Astrocyte (in vitro differentiated cells and primary cell): ENCODE measurements around the gene SERPINA5. TPM values are rescaled to one million over a fixed set of nuclear protein-coding genes. Genes with fewer than 3 reads are reported as not detected.

Source experiments
- DNase-seq: peaks from one replicate; pipeline ENCODE4 v3.0.0-alpha.2; 2010; ENCODE audit warnings: low read depth
- FAIRE-seq: peaks from 2 replicates; lab custom pipeline; 2011; peaks lifted over from hg19 to GRCh38; lab: Jason Lieb, UNC
- H2AFZ ChIP-seq: 2 replicates; pipeline ENCODE4 v1.6.0; 2012; ENCODE audit warnings: low read depth, low read length, inconsistent platforms
- H3K27ac ChIP-seq: 2 replicates; pipeline ENCODE4 v1.5.1; 2011; ENCODE audit warnings: low read depth, low read length, inconsistent platforms
- H3K27me3 ChIP-seq: 2 replicates; pipeline ENCODE4 v1.6.0; 2011; ENCODE audit warnings: low read length, inconsistent platforms; ENCODE audit not compliant: insufficient read depth
- H3K36me3 ChIP-seq: 2 replicates; pipeline ENCODE4 v1.5.1; 2011; ENCODE audit warnings: low read length, inconsistent platforms; ENCODE audit not compliant: insufficient read depth
- H3K4me1 ChIP-seq: 2 replicates; pipeline ENCODE4 v1.5.1; 2011; ENCODE audit warnings: low read length, inconsistent platforms; ENCODE audit not compliant: insufficient read depth
- H3K4me2 ChIP-seq: 2 replicates; pipeline ENCODE4 v1.6.0; 2012; ENCODE audit warnings: low read length, inconsistent platforms
- H3K4me3 ChIP-seq: 2 replicates; pipeline ENCODE4 v1.5.1; 2011; ENCODE audit warnings: low read depth, mild to moderate bottlenecking, low read length, inconsistent platforms; ENCODE audit not compliant: insufficient read depth
- H3K79me2 ChIP-seq: 2 replicates; pipeline ENCODE4 v1.6.0; 2012; ENCODE audit warnings: mild to moderate bottlenecking, low read length, inconsistent platforms; ENCODE audit not compliant: insufficient read depth
- H3K9ac ChIP-seq: 2 replicates; pipeline ENCODE4 v1.6.0; 2012; ENCODE audit warnings: mild to moderate bottlenecking, low read length, inconsistent platforms
- H3K9me3 ChIP-seq: 2 replicates; pipeline ENCODE4 v1.5.1; 2012; ENCODE audit warnings: low read depth, mild to moderate bottlenecking, low read length, inconsistent platforms; ENCODE audit not compliant: insufficient read depth
- H4K20me1 ChIP-seq: 2 replicates; pipeline ENCODE4 v1.6.0; 2012; ENCODE audit warnings: low read length, inconsistent platforms; ENCODE audit not compliant: insufficient read depth
- H3K27ac Mint-ChIP-seq: one replicate; pipeline ENCODE4 v1.8.0; 2021; ENCODE audit warnings: mild to moderate bottlenecking, mixed read lengths; ENCODE audit not compliant: unreplicated experiment
- H3K27me3 Mint-ChIP-seq: one replicate; pipeline ENCODE4 v1.8.0; 2021; ENCODE audit warnings: low read depth, mixed read lengths; ENCODE audit not compliant: unreplicated experiment
- H3K36me3 Mint-ChIP-seq: one replicate; pipeline ENCODE4 v1.8.0; 2021; ENCODE audit warnings: low read depth, mixed read lengths; ENCODE audit not compliant: unreplicated experiment
- H3K4me1 Mint-ChIP-seq: one replicate; pipeline ENCODE4 v1.8.0; 2021; ENCODE audit warnings: low read depth, mixed read lengths; ENCODE audit not compliant: unreplicated experiment
- H3K4me3 Mint-ChIP-seq: one replicate; pipeline ENCODE4 v1.8.0; 2021; ENCODE audit warnings: mild to moderate bottlenecking, moderate library complexity, mixed read lengths; ENCODE audit not compliant: unreplicated experiment
- H3K9me3 Mint-ChIP-seq: one replicate; pipeline ENCODE4 v1.8.0; 2021; ENCODE audit warnings: mild to moderate bottlenecking, mixed read lengths; ENCODE audit not compliant: unreplicated experiment
- CTCF ChIP-seq: IDR thresholded peaks from 2 replicates; pipeline ENCODE4 v1.5.1; 2011; ENCODE audit warnings: low read depth, mild to moderate bottlenecking, inconsistent platforms, low read length, moderate library complexity; ENCODE audit not compliant: insufficient read depth
- EZH2 ChIP-seq: IDR thresholded peaks from 2 replicates; pipeline ENCODE4 v1.6.1; 2012; ENCODE audit warnings: mild to moderate bottlenecking, low read length, inconsistent platforms; ENCODE audit not compliant: insufficient read depth
- total RNA-seq: library from RNA; stranded (reverse); gene quantifications from 2 replicates; pipeline ENCODE4 v1.2.1, GENCODE V29; 2021

Gene SERPINA5
- total RNA-seq, 1 donor from 2014 or later: 0.23 TPM

DNA sequence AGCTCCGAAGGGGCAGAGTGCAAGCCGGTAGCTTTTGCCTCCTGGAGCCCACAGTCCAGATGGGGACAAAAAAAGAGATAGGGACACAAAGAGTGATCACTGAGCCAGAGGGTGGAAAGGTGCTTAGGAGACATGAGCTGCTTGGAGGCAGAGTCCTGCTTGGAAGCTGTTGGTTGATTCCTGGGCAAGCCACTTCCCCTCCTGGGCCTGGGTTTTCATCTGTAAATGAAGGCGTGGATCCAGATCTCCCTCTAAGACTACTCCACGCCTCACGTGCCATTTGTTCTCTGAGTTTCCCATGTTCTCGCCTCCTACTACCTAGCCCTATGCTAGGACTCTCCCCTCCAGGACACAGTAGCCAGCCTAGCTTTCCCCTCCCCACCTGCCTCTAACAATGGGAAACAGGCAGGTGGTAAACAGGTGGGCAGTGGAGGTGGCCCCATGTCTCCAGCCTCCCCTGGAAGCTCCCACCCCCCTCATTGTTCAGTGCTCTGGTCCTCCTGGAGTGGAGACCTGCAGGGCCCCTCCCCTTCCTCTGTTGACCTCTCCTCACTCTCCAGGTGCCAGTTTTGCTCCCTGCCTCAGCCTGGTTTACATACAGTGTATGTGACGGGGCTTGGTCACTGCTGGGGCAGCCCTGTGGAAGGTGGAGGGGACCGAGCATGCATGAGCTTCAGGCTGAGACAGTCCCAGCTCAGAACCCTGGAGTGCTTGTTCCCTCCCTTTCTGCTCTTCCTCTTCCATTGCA lies 34.8 kb downstream of the SERPINA5 start:
- H3K27ac Mint-ChIP-seq: no peak overlapping the region
- Histone ChIP-seq H3K79me2 (no peaks in the 10 kb centered on the region), H2AFZ (no peak overlapping the region), H3K4me3 (no peak overlapping the region), H3K9me3 (peaks cover 25% of the 10 kb centered on the region), H3K27me3 (no peaks in the 10 kb centered on the region), H3K27ac (no peak overlapping the region), H4K20me1 (no peaks in the 10 kb centered on the region), H3K9ac (no peak overlapping the region), H3K4me2 (no peak overlapping the region), H3K4me1 (peaks cover 9% of the 10 kb centered on the region), H3K36me3 (no peaks in the 10 kb centered on the region)
- FAIRE-seq (no peak), DNase-seq (no peak)
- peaks cover 12% of the 10 kb centered on the region for H3K27me3 Mint-ChIP-seq
- H3K4me1 Mint-ChIP-seq: peaks cover 6% of the 10 kb centered on the region
- TF ChIP-seq EZH2: no peak
- no peak for TF ChIP-seq CTCF
- peaks cover 40% of the 10 kb centered on the region for H3K9me3 Mint-ChIP-seq
- H3K36me3 Mint-ChIP-seq: peaks cover 8% of the 10 kb centered on the region
- H3K4me3 Mint-ChIP-seq: no peak overlapping the region

- peaks cover 40% of the 10 kb centered on the region for H3K9me3 Mint-ChIP-seq
- TF ChIP-seq EZH2: no peak
- no peak for TF ChIP-seq CTCF
- H3K36me3 Mint-ChIP-seq: peaks cover 10% of the 10 kb centered on the region
- Histone ChIP-seq H3K4me3 (no peak overlapping the region), H3K79me2 (no peaks in the 10 kb centered on the region), H3K27me3 (no peaks in the 10 kb centered on the region), H3K9ac (no peak overlapping the region), H3K9me3 (peaks cover 25% of the 10 kb centered on the region), H3K36me3 (no peaks in the 10 kb centered on the region), H3K4me2 (no peak overlapping the region), H3K27ac (no peak overlapping the region), H2AFZ (no peak overlapping the region), H3K4me1 (peaks cover 4% of the 10 kb centered on the region), H4K20me1 (no peaks in the 10 kb centered on the region)
- H3K27ac Mint-ChIP-seq: no peak overlapping the region
- no peak overlapping the region for H3K4me3 Mint-ChIP-seq
- H3K27me3 Mint-ChIP-seq: peaks cover 12% of the 10 kb centered on the region
- FAIRE-seq: no peak
- H3K4me1 Mint-ChIP-seq: peaks cover 2% of the 10 kb centered on the region
- DNase-seq: no peak
Observed at GRCh38 chr14:94617366-94617941, 36.2 kb downstream of the SERPINA5 start.
